Neuronal stem cell (in vitro differentiated cells): ENCODE data around the gene TRAF5.
A peak's percentile ranks its signal among the peaks of the same experiment; 100 is the strongest.

Experiments used
- DNase-seq: peaks from one replicate; pipeline ENCODE4 v3.0.0-alpha.2; 2013; ENCODE audit warnings: low spot score
- H2AFZ ChIP-seq: one replicate; pipeline ENCODE4 v1.6.1; 2013; ENCODE audit warnings: mild to moderate bottlenecking, low read length, inconsistent platforms
- H2AK5ac ChIP-seq: 2 replicates; pipeline ENCODE4 v1.6.1; 2013; ENCODE audit warnings: low read depth, mild to moderate bottlenecking, inconsistent platforms, low read length, moderate library complexity, mixed read lengths
- H2BK120ac ChIP-seq: 2 replicates; pipeline ENCODE4 v1.6.1; 2013; ENCODE audit warnings: low read depth, mild to moderate bottlenecking, inconsistent platforms, low read length, moderate library complexity, mixed read lengths
- H2BK12ac ChIP-seq: one replicate; pipeline ENCODE4 v1.6.1; 2013; ENCODE audit warnings: low read length, inconsistent platforms
- H2BK15ac ChIP-seq: 2 replicates; pipeline ENCODE4 v1.6.1; 2013; ENCODE audit warnings: mild to moderate bottlenecking, low read length, inconsistent platforms, mixed read lengths
- H2BK5ac ChIP-seq: one replicate; pipeline ENCODE4 v1.6.1; 2013; ENCODE audit warnings: inconsistent platforms, mild to moderate bottlenecking, low read length, moderate library complexity
- H3K14ac ChIP-seq: one replicate; pipeline ENCODE4 v1.6.1; 2013; ENCODE audit warnings: low read length, inconsistent platforms
- H3K18ac ChIP-seq: 2 replicates; pipeline ENCODE4 v1.6.1; 2013; ENCODE audit warnings: low read length, inconsistent platforms
- H3K23ac ChIP-seq: 2 replicates; pipeline ENCODE4 v1.6.1; 2013; ENCODE audit warnings: low read depth, mild to moderate bottlenecking, mixed read lengths, low read length, inconsistent platforms; ENCODE audit not compliant: poor library complexity
- H3K27ac ChIP-seq: replicated peaks from 3 replicates; pipeline ENCODE4 v1.5.1; 2013; ENCODE audit warnings: low read length, inconsistent platforms
- H3K27me3 ChIP-seq, 3 experiments: 2 replicates each; pipeline ENCODE4 v1.6.1; 2013; ENCODE audit warnings: low read length in 3 of 3, mild to moderate bottlenecking in 2 of 3, inconsistent platforms in 1 of 3, low read depth in 1 of 3, mixed read lengths in 1 of 3, moderate library complexity in 1 of 3; ENCODE audit not compliant: control insufficient read depth in 3 of 3, insufficient read depth in 3 of 3
- H3K36me3 ChIP-seq, 2 donors: replicated peaks in 1 of 2; 2 replicates each; pipeline ENCODE4 v1.6.1; 2013; ENCODE audit warnings: low read length in 2 of 2; ENCODE audit not compliant: control insufficient read depth in 2 of 2, insufficient read depth in 2 of 2
- H3K4ac ChIP-seq: 2 replicates; pipeline ENCODE4 v1.6.1; 2013; ENCODE audit warnings: inconsistent platforms, mild to moderate bottlenecking, low read length, moderate library complexity
- H3K4me1 ChIP-seq, 2 donors: 1 replicate in 1 of 2; 2 replicates in 1 of 2; pipeline ENCODE4 v1.6.1; 2013; ENCODE audit warnings: low read length in 2 of 2, low read depth in 1 of 2; ENCODE audit not compliant: control insufficient read depth in 2 of 2, insufficient read depth in 1 of 2
- H3K4me2 ChIP-seq: one replicate; pipeline ENCODE4 v1.6.1; 2013; ENCODE audit warnings: mild to moderate bottlenecking, low read length, inconsistent platforms; ENCODE audit not compliant: insufficient read depth, poor library complexity, severe bottlenecking
- H3K4me3 ChIP-seq, 2 donors: 2 replicates each; pipeline ENCODE4 v1.5.1; 2013; ENCODE audit warnings: low read length in 2 of 2, mild to moderate bottlenecking in 2 of 2, inconsistent platforms in 1 of 2, moderate library complexity in 1 of 2
- H3K79me1 ChIP-seq: one replicate; pipeline ENCODE4 v1.6.1; 2013; ENCODE audit warnings: low read depth, mild to moderate bottlenecking, inconsistent platforms, low read length, moderate library complexity
- H3K9ac ChIP-seq: one replicate; pipeline ENCODE4 v1.6.1; 2013; ENCODE audit warnings: mild to moderate bottlenecking, low read depth, low read length, inconsistent platforms; ENCODE audit not compliant: poor library complexity
- H3K9me3 ChIP-seq, 2 donors: replicated peaks in 1 of 2; 2 replicates each; pipeline versions ENCODE3 to v1.6.1; 2013; ENCODE audit warnings: low read length in 2 of 2, mild to moderate bottlenecking in 2 of 2, inconsistent platforms in 1 of 2, low read depth in 1 of 2, mixed read lengths in 1 of 2, moderate library complexity in 1 of 2; ENCODE audit not compliant: control insufficient read depth in 2 of 2, insufficient read depth in 1 of 2
- H4K8ac ChIP-seq: one replicate; pipeline ENCODE4 v1.6.1; 2013; ENCODE audit warnings: low read depth, mild to moderate bottlenecking, inconsistent platforms, low read length, moderate library complexity
- H4K91ac ChIP-seq: one replicate; pipeline ENCODE4 v1.6.1; 2013; ENCODE audit warnings: low read length, low read depth, mild to moderate bottlenecking, inconsistent platforms; ENCODE audit not compliant: poor library complexity
- WGBS, 2 donors: extraction: QIAGEN DNeasy Blood & Tissue Kit; methylation state at CpG; one replicate each; pipeline ENCODE4 v1.1.7; 2013; ENCODE audit warnings: missing lambda C conversion rate in 2 of 2, mixed read lengths in 1 of 2; ENCODE audit not compliant: insufficient read length in 2 of 2, insufficient replicate concordance in 1 of 2; ENCODE audit errors: extremely low coverage in 2 of 2; 5-methylcytosine and 5-hydroxymethylcytosine counted together

The TRAF5 gene

GRCh38 chr1:211327346-211327921, 801 bp downstream of the TRAF5 start:
- Histone ChIP-seq H3K18ac (peak overlapping the region; percentile 93), H2BK15ac (no peak overlapping the region), H3K27me3 (peaks cover 0 to 35% (median 0%) of the 10 kb centered on the region in 3 experiments), H3K9ac (no peak overlapping the region), H3K9me3 (peaks cover 0 to 8% of the 10 kb centered on the region in 2 donors), H3K79me1 (peaks cover 3% of the 10 kb centered on the region), H3K4me2 (peak overlapping the region; percentile 82), H4K91ac (no peak overlapping the region), H3K4ac (no peak overlapping the region), H3K14ac (no peak overlapping the region), H2AFZ (peak overlapping the region; percentile 89), H4K8ac (no peak overlapping the region), H3K27ac (no peak overlapping the region), H2BK12ac (no peak overlapping the region), H3K4me1 (peaks cover 2 to 9% of the 10 kb centered on the region in 2 donors), H3K23ac (peak overlapping the region; percentile 86), H2BK5ac (peak overlapping the region; percentile 80), H2AK5ac (no peak overlapping the region), H2BK120ac (peak overlapping the region; percentile 44), H3K4me3 (peak overlapping the region; percentile 43 to 85), H3K36me3 (no peaks in the 10 kb centered on the region)
- DNase-seq: no peak
- no CpG with 5 or more reads among the region's 16 CpGs for WGBS, 2 donors

DNA sequence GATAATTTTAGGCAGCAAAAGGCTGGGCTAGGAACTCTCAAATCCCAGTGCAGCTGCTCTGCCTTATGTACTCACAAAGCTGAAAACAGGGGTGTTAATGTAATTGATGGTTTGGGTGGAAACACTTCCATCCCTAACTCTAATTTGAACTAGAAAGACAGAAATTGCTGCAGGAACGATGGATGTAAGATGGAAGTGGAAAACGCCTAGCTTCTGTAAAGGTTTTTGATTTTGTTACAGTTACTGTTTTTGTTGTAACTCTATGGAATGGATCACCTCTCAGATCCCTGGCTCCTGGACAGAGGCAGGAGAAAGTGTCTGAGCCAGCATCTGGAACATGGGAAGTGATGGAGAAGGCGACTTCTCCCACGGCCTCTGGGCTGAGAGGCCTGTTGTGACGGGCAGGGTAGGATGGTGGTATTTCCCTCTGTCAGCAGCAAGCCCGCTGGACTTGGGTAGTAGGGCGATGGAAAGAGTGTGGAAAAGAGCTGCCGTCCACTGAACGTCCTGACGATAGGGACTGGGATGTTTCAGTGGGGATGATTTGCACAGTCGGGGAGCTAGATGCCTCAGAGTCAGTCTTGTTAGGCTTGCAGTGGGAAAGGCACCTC, 1.6 kb downstream of the TRAF5 start:
- Histone ChIP-seq H3K9me3 (peaks cover 0 to 8% of the 10 kb centered on the region in 2 donors), H3K4me3 (no peak overlapping the region), H3K36me3 (no peaks in the 10 kb centered on the region)

GRCh38 chr1:211328866-211329475, 2.3 kb downstream of the TRAF5 start:
- Histone ChIP-seq H2AFZ (no peak overlapping the region), H4K91ac (no peak overlapping the region), H2BK12ac (no peak overlapping the region), H2AK5ac (no peak overlapping the region), H3K27ac (no peak overlapping the region), H3K9me3 (peaks cover 0 to 8% of the 10 kb centered on the region in 2 donors), H2BK120ac (no peak overlapping the region), H3K4me2 (no peak overlapping the region), H2BK5ac (no peak overlapping the region), H3K9ac (no peak overlapping the region), H4K8ac (no peak overlapping the region), H3K27me3 (peaks cover 0 to 35% (median 0%) of the 10 kb centered on the region in 3 experiments), H3K23ac (no peak overlapping the region), H3K18ac (no peak overlapping the region), H3K14ac (no peak overlapping the region), H3K4me3 (no peak overlapping the region), H3K4ac (no peak overlapping the region), H3K79me1 (peaks cover 3% of the 10 kb centered on the region), H2BK15ac (no peak overlapping the region), H3K4me1 (peaks cover 2 to 9% of the 10 kb centered on the region in 2 donors), H3K36me3 (no peaks in the 10 kb centered on the region)
- WGBS, 2 donors: no CpG with 5 or more reads among the region's 6 CpGs
- DNase-seq: no peak

More for the DNA sequence above, 1.6 kb downstream of the TRAF5 start:
- no peak overlapping the region for H2BK5ac ChIP-seq
- H2BK12ac ChIP-seq: no peak overlapping the region
- H4K8ac ChIP-seq: no peak overlapping the region
- no peak overlapping the region for H2BK120ac ChIP-seq
- peaks cover 2 to 9% of the 10 kb centered on the region in 2 donors for H3K4me1 ChIP-seq
- H3K14ac ChIP-seq: no peak overlapping the region
- no peak overlapping the region for H2AK5ac ChIP-seq
- DNase-seq: no peak
- no peak overlapping the region for H3K4ac ChIP-seq
- peaks cover 0 to 35% (median 0%) of the 10 kb centered on the region in 3 experiments for H3K27me3 ChIP-seq
- no peak overlapping the region for H3K27ac ChIP-seq
- H3K79me1 ChIP-seq: peaks cover 3% of the 10 kb centered on the region
- no peak overlapping the region for H2BK15ac ChIP-seq
- H4K91ac ChIP-seq: no peak overlapping the region
- no CpG with 5 or more reads among the region's 11 CpGs for WGBS, 2 donors
- no peak overlapping the region for H3K4me2 ChIP-seq
- H2AFZ ChIP-seq: no peak overlapping the region
- no peak overlapping the region for H3K18ac ChIP-seq
- peak overlapping the region; percentile 48 for H3K23ac ChIP-seq
- H3K9ac ChIP-seq: peak overlapping the region; percentile 73

DNA sequence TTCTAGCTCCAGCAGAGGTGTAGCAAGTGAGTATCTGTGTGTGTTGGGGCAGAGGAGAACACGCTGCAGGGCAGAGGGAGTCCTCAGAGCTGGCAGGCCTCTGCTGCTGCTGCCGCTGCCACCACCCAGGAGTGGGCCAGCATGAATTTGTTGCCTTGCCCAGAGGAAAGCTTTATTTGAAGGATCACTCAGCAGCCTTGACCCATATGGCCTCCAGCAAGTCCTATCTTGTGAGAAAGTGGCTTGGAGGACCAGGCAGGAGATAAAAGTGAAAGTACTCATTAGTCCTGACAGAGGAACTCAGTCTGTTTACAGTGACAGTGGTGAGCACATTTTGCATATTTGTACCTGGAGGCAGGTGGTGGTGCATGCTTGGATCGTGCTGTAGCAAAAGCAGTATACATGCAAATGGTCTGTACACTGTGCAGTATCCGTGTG, 3.1 kb downstream of the TRAF5 start:
- H2BK15ac ChIP-seq: no peak overlapping the region

More for the DNA sequence above, 3.1 kb downstream of the TRAF5 start:
- no peak overlapping the region for H3K9ac ChIP-seq
- H2BK12ac ChIP-seq: no peak overlapping the region
- no peak overlapping the region for H3K14ac ChIP-seq
- H3K4me2 ChIP-seq: no peak overlapping the region
- H4K8ac ChIP-seq: no peak overlapping the region
- no peak overlapping the region for H3K4ac ChIP-seq
- H4K91ac ChIP-seq: no peak overlapping the region
- H3K18ac ChIP-seq: no peak overlapping the region
- no peak overlapping the region for H2AFZ ChIP-seq
- H3K79me1 ChIP-seq: peaks cover 3% of the 10 kb centered on the region
- H3K4me3 ChIP-seq: no peak overlapping the region
- WGBS, 2 donors: no CpG with 5 or more reads among the region's 4 CpGs
- no peak overlapping the region for H3K27ac ChIP-seq
- no peak overlapping the region for H3K23ac ChIP-seq
- H3K36me3 ChIP-seq: no peaks in the 10 kb centered on the region
- H3K27me3 ChIP-seq: peaks cover 0 to 35% (median 0%) of the 10 kb centered on the region in 3 experiments
- H2BK5ac ChIP-seq: no peak overlapping the region
- no peak overlapping the region for H2AK5ac ChIP-seq
- H3K9me3 ChIP-seq: peaks cover 0 to 8% of the 10 kb centered on the region in 2 donors
- H3K4me1 ChIP-seq: peaks cover 2 to 11% of the 10 kb centered on the region in 2 donors
- no peak overlapping the region for H2BK120ac ChIP-seq
- no peak for DNase-seq
